HepG2 (cell line): ENCODE results near the gene TOR1B. TPM values are rescaled to one million over a fixed set of nuclear protein-coding genes. Genes with fewer than 3 reads are reported as not detected.

Source experiments
- ATAC-seq: fragments of 200-7000 bp; cut with Tn5 transposase; 3 replicates; pipeline ENCODE4 v1.9.1; 2020; ENCODE audit warnings: mild to moderate bottlenecking, moderate library complexity
- BruUV-seq: library from RNA; stranded (reverse); fragments of 400-500 nt; replicated peaks from 2 replicates; lab custom pipeline; 2021; lab: Mats Ljungman, UMichigan
- CTCF ChIA-PET: fragments of 300-600 bp; formaldehyde crosslinking; extraction: SDS; loops from one replicate; lab custom pipeline; 2021; ENCODE audit warnings: low total read pairs, inconsistent platforms, low intra/inter-chr PET ratio; lab: Yijun Ruan, JAX
- POLR2A ChIA-PET: fragments of 350-600 bp; sonication (Branson Sonifier 250); formaldehyde crosslinking; loops from one replicate; lab custom pipeline; 2020; ENCODE audit warnings: antibody characterized with exemption, inconsistent platforms; lab: Yijun Ruan, JAX
- DNase-seq: peaks from one replicate; pipeline ENCODE4 v3.0.0-alpha.2; 2015; ENCODE audit warnings: low spot score
- FAIRE-seq: peaks from 3 replicates; lab custom pipeline; 2011; peaks lifted over from hg19 to GRCh38; lab: Jason Lieb, UNC
- H2AFZ ChIP-seq: one replicate; pipeline ENCODE4 v1.6.1; 2011; ENCODE audit warnings: low read length, inconsistent platforms
- H3K27ac ChIP-seq: fragments of 300-600 bp; 3 replicates; pipeline ENCODE4 v1.8.0; 2011; ENCODE audit warnings: mixed run types, mild to moderate bottlenecking, mixed read lengths, low read length, inconsistent platforms; ENCODE audit not compliant: insufficient read depth; ENCODE audit errors: extremely low read length
- H3K27me3 ChIP-seq, 2 experiments: fragments of 200-600 bp in 1 of 2; 2 replicates in 1 of 2; 3 replicates in 1 of 2; pipeline versions ENCODE4 v1.6.0 to v1.8.0; 2011; ENCODE audit warnings: low read length in 2 of 2, mild to moderate bottlenecking in 2 of 2, moderate library complexity in 2 of 2, inconsistent platforms in 1 of 2; ENCODE audit not compliant: insufficient read depth in 2 of 2, control insufficient read depth in 1 of 2
- H3K36me3 ChIP-seq, 2 experiments: fragments of 200-600 bp in 1 of 2; replicated peaks in 1 of 2; 2 replicates in 1 of 2; 3 replicates in 1 of 2; pipeline versions ENCODE4 v1.5.1 to v1.8.0; 2011; ENCODE audit warnings: low read length in 2 of 2, inconsistent platforms in 1 of 2; ENCODE audit not compliant: insufficient read depth in 2 of 2, control insufficient read depth in 1 of 2
- H3K4me1 ChIP-seq: 2 replicates; pipeline ENCODE4 v1.5.1; 2012; ENCODE audit warnings: low read length, inconsistent platforms; ENCODE audit not compliant: insufficient read depth
- H3K4me2 ChIP-seq: 2 replicates; pipeline ENCODE4 v1.6.0; 2011; ENCODE audit warnings: low read depth, low read length, inconsistent platforms
- H3K4me3 ChIP-seq, 3 experiments: fragments of 200-600 bp in 1 of 3; sonication (generic), shearing (Covaris generic) in 1 of 3; replicated peaks in 1 of 3; 2 replicates each; pipeline ENCODE4 v1.5.1; 2011 to 2016; ENCODE audit warnings: low read length in 3 of 3, inconsistent platforms in 2 of 3, low read depth in 2 of 3, mild to moderate bottlenecking in 2 of 3, control low read depth in 1 of 3, mixed read lengths in 1 of 3; ENCODE audit not compliant: insufficient read depth in 1 of 3
- H3K79me2 ChIP-seq: one replicate; pipeline ENCODE4 v1.6.1; 2011; ENCODE audit warnings: low read length, inconsistent platforms; ENCODE audit not compliant: insufficient read depth
- H3K9ac ChIP-seq: 2 replicates; pipeline ENCODE4 v1.6.0; 2011; ENCODE audit warnings: mild to moderate bottlenecking, low read depth, low read length, inconsistent platforms; ENCODE audit not compliant: insufficient read depth
- H3K9me3 ChIP-seq: 2 replicates; pipeline ENCODE4 v1.5.1; 2012; ENCODE audit warnings: mild to moderate bottlenecking, low read length
- H4K20me1 ChIP-seq: 2 replicates; pipeline ENCODE4 v1.6.0; 2011; ENCODE audit warnings: inconsistent platforms, mild to moderate bottlenecking, low read length, moderate library complexity; ENCODE audit not compliant: insufficient read depth
- ZKSCAN5 ChIP-seq: sonication (generic); formaldehyde crosslinking; IDR thresholded peaks from 2 replicates; pipeline ENCODE4 v1.5.1; 2020; ENCODE audit warnings: mild to moderate bottlenecking, missing genetic modification reagents
- ZNF567 ChIP-seq: sonication (generic); formaldehyde crosslinking; IDR thresholded peaks from 2 replicates; pipeline ENCODE4 v1.8.1; 2023; ENCODE audit warnings: mild to moderate bottlenecking, missing genetic modification reagents, borderline replicate concordance
- WGBS: methylation state at CpG from one replicate; pipeline ENCODE4 v1.1.6; 2017; ENCODE audit warnings: low lambda C conversion rate; 5-methylcytosine and 5-hydroxymethylcytosine counted together
- in situ Hi-C: cut with HindIII; loops from 2 replicates; pipeline ENCODE4 v1.10.0; 2017; ENCODE audit warnings: low pct_unique_long_range_greater_than_20kb; ENCODE audit not compliant: extremely low pct_ligation_motif_present
- intact Hi-C: fragments of 100-400 bp; cut with micrococcal nuclease; formaldehyde crosslinking; loops from one replicate; pipeline ENCODE4 v1.10.0; 2022; ENCODE audit not compliant: unreplicated experiment
- polyA plus RNA-seq, 8 experiments: library from polyadenylated mRNA; depleted of rRNA in 3 of 8; stranded (reverse) in 7 of 8; unstranded in 1 of 8; fragments of >200 nt; fragmentation: Illumina TruSeq in 4 of 8; extraction: Trizol in 4 of 8; gene quantifications; 2 replicates each; pipeline versions ENCODE4 v1.2.1 to v1.2.3, GENCODE V29; 2011 to 2016; ENCODE audit warnings: low read depth in 4 of 8, missing spikeins in 1 of 8, mixed read lengths in 1 of 8; ENCODE audit not compliant: insufficient read depth in 1 of 8
- total RNA-seq, 5 experiments: library from RNA; depleted of rRNA; stranded (reverse); fragments of >200 nt; fragmentation: Illumina TruSeq; extraction: Trizol; gene quantifications; 2 replicates each; pipeline ENCODE4 v1.2.3, GENCODE V29; 2016; ENCODE audit warnings: low read depth in 1 of 5
- TF ChIP-seq, protein P1 (sequence below): sonication (generic); formaldehyde crosslinking; IDR thresholded peaks from 2 replicates; pipeline ENCODE4; 2020; ENCODE audit warnings: missing genetic modification reagents, mild to moderate bottlenecking, borderline replicate concordance
- TF ChIP-seq, protein P2 (sequence below): sonication (generic); formaldehyde crosslinking; conservative IDR thresholded peaks from 2 replicates; pipeline ENCODE4 v1.5.0; 2020; ENCODE audit warnings: missing genetic modification reagents

The TOR1B gene
- total and polyA plus RNA-seq, 2 of the 13 experiments (the other 11 are each of a cell fraction or from before 2014, with no cell fraction given): 18.1 to 21.3 TPM

GRCh38 chr9:129773262-129774048, 29.5 kb upstream of the TOR1B start (continued):
- TF ChIP-seq, protein P1, sequence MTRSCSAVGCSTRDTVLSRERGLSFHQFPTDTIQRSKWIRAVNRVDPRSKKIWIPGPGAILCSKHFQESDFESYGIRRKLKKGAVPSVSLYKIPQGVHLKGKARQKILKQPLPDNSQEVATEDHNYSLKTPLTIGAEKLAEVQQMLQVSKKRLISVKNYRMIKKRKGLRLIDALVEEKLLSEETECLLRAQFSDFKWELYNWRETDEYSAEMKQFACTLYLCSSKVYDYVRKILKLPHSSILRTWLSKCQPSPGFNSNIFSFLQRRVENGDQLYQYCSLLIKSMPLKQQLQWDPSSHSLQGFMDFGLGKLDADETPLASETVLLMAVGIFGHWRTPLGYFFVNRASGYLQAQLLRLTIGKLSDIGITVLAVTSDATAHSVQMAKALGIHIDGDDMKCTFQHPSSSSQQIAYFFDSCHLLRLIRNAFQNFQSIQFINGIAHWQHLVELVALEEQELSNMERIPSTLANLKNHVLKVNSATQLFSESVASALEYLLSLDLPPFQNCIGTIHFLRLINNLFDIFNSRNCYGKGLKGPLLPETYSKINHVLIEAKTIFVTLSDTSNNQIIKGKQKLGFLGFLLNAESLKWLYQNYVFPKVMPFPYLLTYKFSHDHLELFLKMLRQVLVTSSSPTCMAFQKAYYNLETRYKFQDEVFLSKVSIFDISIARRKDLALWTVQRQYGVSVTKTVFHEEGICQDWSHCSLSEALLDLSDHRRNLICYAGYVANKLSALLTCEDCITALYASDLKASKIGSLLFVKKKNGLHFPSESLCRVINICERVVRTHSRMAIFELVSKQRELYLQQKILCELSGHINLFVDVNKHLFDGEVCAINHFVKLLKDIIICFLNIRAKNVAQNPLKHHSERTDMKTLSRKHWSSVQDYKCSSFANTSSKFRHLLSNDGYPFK (CRISPR knock-in tag): no peak
- TF ChIP-seq ZNF567 (CRISPR knock-in tag): no peak

DNA sequence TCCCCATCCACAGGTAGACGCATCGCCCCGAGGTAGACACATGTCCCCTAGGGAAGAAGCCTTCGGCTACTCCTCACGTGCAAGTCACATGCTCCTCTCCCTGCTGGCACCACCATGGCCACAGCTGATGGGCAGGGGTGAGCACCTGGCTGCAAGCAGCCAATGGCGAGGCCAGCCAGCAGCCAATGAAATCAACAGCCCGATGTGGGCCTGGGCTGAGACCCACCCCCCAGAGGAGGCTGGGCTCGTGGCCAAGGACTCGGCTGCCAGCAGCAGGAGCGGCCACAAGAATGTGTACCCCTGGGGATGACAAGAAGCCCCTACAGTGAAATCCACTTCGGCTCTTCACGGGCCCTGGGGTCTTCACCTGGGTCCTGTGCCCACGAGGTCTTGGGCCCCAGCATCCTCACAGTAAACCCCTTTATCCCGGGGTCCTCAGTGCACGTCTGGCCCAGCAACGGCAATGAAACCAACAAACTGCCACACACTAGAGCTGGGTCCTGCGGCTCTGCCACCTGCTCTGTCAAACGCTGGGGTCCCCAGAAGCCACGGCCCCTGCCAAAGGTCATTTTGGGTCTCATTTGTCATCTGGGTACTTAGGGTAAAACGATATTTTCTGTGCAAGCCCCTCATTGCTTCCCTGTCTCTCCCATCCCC, 28.1 kb upstream of the TOR1B start:
- Histone ChIP-seq H3K4me2 (no peak overlapping the region), H4K20me1 (no peaks in the 10 kb centered on the region), H3K36me3 (no peaks in the 10 kb centered on the region), H3K4me1 (peaks cover 25% of the 10 kb centered on the region), H3K9ac (no peak overlapping the region), H2AFZ (no peak overlapping the region), H3K9me3 (no peaks in the 10 kb centered on the region), H3K4me3 (no peak overlapping the region), H3K79me2 (no peaks in the 10 kb centered on the region), H3K27me3 (peaks cover 0 to 6% of the 10 kb centered on the region in 2 experiments; a peak in 3 of 5 replicates)
- DNase-seq (no peak), ATAC-seq (no peak)
- POLR2A ChIA-PET: no interaction called here
- intact Hi-C loops: no loop called here
- BruUV-seq: no TSS peak
- CTCF ChIA-PET: interaction anchor here (1.0 kb wide), 1 partner anchor 9 kb away, joined by 3 read pairs; no protein-coding TSS in a partner anchor
- TF ChIP-seq, protein P2, sequence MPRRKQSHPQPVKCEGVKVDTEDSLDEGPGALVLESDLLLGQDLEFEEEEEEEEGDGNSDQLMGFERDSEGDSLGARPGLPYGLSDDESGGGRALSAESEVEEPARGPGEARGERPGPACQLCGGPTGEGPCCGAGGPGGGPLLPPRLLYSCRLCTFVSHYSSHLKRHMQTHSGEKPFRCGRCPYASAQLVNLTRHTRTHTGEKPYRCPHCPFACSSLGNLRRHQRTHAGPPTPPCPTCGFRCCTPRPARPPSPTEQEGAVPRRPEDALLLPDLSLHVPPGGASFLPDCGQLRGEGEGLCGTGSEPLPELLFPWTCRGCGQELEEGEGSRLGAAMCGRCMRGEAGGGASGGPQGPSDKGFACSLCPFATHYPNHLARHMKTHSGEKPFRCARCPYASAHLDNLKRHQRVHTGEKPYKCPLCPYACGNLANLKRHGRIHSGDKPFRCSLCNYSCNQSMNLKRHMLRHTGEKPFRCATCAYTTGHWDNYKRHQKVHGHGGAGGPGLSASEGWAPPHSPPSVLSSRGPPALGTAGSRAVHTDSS (CRISPR knock-in tag): no peak
- TF ChIP-seq ZKSCAN5 (CRISPR knock-in tag): no peak
- TF ChIP-seq, all 625 proteins: peak for 0
- no peak for FAIRE-seq
- no peak overlapping the region for H3K27ac ChIP-seq
- 9% methylated on average over 4 of the region's 20 CpGs for WGBS
- in situ Hi-C loops: no loop called here
